HG03066 (cell line): ENCODE data around the gene ENO1.
"Not testable (repeated sequence)": the region's sequence is repeated elsewhere in the genome, so short reads cannot be mapped to it uniquely, and the experiment has no call there.

Experiments used
- ATAC-seq: cut with Tn5 transposase; IDR thresholded peaks from one replicate; pipeline ENCODE4 v1.9.1; 2021; ENCODE audit warnings: low read depth; ENCODE audit not compliant: unreplicated experiment

ENO1 gene

GRCh38 chr1:8897505-8897904 is 19.0 kb upstream of the ENO1 start:
- not testable (repeated sequence) for ATAC-seq

DNA sequence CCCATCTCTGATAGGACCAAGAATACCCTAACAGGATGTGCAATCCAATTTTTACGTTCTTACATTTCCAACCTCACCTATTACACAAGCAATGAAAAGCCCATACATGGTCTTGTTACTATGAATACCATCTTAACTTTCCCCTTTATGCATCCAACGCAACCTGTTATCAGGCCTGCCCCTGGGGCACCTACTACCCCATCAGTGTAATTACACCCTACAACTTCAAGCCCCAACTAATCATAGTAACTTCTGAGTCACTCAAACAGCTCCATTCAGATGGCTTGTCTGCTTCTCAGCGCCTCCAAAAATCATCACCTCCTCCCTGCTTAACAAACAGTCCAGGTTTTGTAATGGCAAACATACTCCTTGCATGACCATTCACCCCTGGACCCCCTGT is 18.3 kb upstream of the ENO1 start:
- ATAC-seq = not testable (repeated sequence)

DNA sequence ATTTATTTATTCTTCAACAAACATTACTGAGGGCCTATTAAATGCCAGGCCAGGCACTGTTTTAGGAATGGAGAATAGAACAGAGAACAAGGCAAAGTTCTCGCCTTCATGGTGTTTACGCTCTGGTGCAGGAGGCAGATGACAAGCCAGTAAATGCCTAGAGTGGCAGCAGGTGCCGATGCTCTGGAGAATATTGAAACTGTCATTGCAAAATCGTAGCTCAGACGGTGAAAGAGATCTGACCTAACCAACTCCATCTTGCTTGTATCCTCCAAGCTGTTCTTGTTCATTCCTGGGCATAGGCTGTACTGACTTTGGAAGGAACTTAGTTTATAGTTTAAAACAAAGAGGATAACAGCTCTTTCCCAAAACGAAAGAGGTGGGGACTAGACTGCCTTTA is 13.5 kb upstream of the ENO1 start:
- ATAC-seq = no peak

GRCh38 chr1:8891401-8891800 is 12.9 kb upstream of the ENO1 start:
- ATAC-seq = no peak

GRCh38 chr1:8889925-8890785 is 11.7 kb upstream of the ENO1 start:
- ATAC-seq = no peak

GRCh38 chr1:8889103-8889846 is 10.8 kb upstream of the ENO1 start:
- no peak for ATAC-seq

GRCh38 chr1:8886589-8886988 is 8.1 kb upstream of the ENO1 start:
- ATAC-seq = no peak

DNA sequence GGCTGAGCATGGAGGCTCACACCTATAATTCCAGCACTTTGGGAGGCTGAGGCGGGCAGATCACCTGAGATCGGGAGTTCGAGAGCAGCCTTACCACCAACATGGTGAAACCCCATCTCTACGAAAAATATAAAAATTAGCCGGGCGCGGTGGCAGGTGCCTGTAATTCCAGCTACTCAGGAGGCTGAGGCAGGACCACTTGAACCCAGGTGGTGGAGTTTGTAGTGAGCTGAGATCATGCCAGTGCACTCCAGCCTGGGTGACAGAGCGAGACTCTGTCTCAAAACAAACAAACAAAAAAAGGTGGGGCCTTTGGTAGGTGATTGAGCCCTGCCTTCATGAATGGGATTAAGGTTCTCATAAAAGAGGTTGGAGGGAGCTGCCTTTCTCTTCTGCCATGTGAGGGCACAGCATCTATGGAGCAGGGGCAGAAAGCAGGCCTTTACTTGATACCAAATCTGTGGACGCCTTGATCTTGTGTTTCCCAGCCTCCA is 7.6 kb upstream of the ENO1 start:
- ATAC-seq = not testable (repeated sequence)

DNA sequence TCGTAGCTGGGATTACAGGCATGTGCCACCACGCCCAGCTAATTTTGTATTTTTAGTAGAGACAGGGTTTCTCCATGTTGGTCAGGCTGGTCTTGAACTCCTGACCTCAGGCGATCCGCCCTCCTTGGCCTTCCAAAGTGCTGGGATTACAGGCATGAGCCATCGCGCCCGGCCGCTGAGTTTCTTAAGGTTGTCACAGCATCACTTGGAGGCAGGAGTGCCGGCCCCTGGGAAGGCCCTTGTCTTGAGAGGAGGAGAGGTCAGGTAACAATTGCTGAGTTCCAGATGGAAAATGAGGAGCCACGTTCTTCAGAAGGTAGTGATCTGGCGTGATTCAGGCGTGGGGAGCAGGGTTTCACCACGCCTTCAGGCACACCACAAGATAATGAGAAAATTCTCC is 5.6 kb upstream of the ENO1 start:
- ATAC-seq = not testable (repeated sequence)

- no peak for ATAC-seq
These were observed 5.0 kb upstream of the ENO1 start for GRCh38 chr1:8883491-8883890.

- ATAC-seq = no peak
These were observed 1.6 kb upstream of the ENO1 start for GRCh38 chr1:8879922-8880676.

GRCh38 chr1:8879464-8879921 is 1.0 kb upstream of the ENO1 start:
- no peak for ATAC-seq

DNA sequence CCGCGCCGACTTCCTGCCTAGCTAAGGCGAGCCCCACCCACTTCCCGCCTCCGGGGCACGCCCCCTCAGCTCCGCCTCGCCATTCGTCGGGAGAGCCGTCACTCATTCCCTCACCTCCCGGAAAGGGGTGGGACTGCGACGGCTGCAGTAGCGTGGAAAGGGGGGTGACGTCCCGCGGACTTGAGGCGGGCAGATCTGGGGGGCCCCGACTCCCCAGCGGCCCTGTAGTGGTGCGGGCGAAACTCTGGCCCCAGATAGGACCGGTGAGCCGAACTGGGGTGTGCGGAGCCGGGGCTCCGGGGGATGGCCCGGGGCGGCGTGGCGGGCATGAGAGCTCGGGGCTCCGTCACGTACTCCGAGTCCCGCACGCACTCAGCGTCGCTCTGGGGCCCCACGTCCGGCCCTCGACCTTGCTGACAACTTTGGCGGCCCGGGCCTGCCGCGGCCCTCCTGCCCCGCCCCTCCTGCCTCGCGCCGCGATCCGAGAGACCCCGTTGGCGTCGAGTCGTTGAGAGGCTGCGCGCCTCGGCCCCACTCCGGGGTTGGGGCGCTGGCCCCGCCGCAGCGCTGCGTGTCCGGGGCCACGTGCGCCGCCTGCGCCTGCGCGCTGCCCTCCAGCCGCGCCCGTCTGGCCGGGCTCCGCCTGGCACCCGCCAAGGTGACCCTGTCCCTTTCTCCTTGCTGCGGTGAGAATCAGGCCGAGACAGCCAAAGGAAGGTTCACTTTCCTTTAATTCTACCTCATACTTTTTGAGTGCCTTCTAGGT is 395 bp upstream of the ENO1 start:
- peak; percentile 67 for ATAC-seq

- no peak for ATAC-seq
These were observed 2.4 kb downstream of the ENO1 start for GRCh38 chr1:8876087-8876486.

- ATAC-seq = no peak
These were observed 3.1 kb downstream of the ENO1 start for GRCh38 chr1:8875216-8875861.

DNA sequence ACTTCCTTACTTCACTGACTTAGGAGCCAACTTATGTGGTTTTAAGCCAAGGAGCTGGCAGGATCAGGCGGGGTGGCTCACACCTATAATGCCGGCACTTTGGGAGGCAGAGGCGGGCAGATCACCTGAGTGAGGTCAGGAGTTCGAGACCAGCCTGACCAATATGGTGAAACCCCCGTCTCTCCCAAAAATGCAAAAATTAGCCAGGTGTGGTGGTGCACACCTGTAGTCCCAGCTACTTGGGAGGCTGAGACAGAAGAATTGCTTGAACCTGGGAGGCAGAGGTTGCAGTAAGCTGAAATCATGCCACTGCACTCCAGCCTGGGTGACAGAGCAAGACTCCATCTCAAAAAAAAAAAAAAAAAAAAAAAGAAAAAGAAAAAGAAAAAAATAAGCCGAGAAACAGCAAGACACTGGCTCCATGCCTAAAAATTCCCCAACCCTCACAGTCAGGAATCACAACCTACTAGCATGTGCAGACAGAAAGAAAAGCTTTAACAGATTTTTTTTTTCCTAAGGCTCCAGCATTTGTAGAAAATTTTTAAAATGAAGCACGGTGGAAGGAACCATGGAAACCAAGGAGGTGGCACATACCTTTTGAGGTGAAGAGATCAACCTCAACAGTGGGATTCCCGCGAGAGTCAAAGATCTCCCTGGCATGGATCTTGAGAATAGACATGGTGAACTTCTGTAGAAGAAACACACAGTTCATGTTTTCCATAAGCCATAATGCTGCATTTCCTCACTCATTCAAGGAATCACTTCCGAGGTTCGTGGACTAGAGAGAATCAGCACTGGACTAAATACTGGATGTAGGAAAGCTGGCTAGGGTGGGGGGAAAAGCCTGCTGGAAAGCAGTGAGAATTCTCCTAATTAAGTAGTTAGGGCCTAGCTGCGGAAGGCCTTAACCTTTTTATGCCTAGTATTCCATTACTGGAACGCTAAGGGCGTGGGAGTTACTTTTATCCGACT is 4.0 kb downstream of the ENO1 start:
- ATAC-seq = no peak

DNA sequence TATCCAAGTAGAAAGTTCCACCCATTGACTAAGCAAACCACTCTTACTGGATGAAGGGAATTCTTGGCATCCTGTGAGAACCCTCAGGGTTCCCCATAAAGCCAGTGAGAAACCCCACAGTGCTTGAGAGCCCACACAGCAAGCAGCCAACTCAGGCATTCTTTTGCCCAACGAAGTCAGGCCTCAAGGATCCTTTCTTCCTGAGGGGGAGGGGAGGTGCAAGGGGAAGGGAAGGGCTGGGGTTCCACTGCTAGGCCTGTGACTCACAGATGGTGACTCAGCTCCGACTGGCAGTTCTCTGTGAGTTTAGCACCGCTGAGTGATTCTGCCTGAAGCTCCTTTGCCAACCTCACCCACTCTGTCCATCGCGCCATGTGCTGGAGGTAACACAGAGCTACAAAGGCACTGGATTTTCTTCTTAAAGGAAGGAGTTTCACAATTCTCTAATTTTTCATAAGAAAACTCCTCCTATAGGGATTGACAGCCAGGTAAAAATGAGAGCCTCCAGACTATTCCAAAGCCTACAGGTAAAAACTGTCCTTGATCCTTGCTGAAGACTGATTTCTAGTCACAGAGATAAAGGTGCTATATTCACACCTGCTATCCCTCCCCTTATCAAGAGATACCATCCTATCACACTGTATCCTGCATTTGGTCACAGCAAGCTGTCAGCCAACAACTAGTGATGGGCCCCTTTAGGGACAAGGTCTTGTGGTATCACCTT is 4.8 kb downstream of the ENO1 start:
- ATAC-seq = no peak

- ATAC-seq = no peak
These were observed 5.5 kb downstream of the ENO1 start for GRCh38 chr1:8873001-8873400.
